Lower leg skin (tissue), 4 donors: ENCODE results near the gene RGPD3. TPM values are rescaled to one million over a fixed set of nuclear protein-coding genes. Genes with fewer than 3 reads are reported as not detected.
"Not testable (repeated sequence)": the region's sequence is repeated elsewhere in the genome, so short reads cannot be mapped to it uniquely, and the experiment has no call there.

Source experiments
- DNase-seq, 2 donors: peaks; one replicate each; pipeline ENCODE4 v3.0.0-alpha.2; 2019; ENCODE audit warnings: low spot score in 2 of 2
- H3K4me3 ChIP-seq: fragments of 200-600 bp; sonication (generic); 2 replicates; pipeline ENCODE4 v1.5.1; 2017; ENCODE audit warnings: mild to moderate bottlenecking, low read depth; ENCODE audit not compliant: poor library complexity, severe bottlenecking
- CTCF ChIP-seq, 3 donors: fragments of 450-650 bp; IDR thresholded peaks; one replicate each; pipeline ENCODE4 v1.5.1; 2016; ENCODE audit warnings: antibody characterized with exemption in 3 of 3, mild to moderate bottlenecking in 3 of 3, moderate library complexity in 2 of 3
- POLR2A ChIP-seq, 2 donors: fragments of 450-650 bp; IDR thresholded peaks; one replicate each; pipeline ENCODE4 v1.6.1; 2016 to 2017; ENCODE audit warnings: antibody characterized with exemption in 2 of 2, mild to moderate bottlenecking in 1 of 2, moderate library complexity in 1 of 2
- whole genome bisulfite sequencing, 2 donors: methylation state at CpG; one replicate each; pipeline ENCODE4 v1.1.5; 2018; 5-methylcytosine and 5-hydroxymethylcytosine counted together
- intact Hi-C: fragments of 100-400 bp; cut with DNase I; formaldehyde crosslinking; loops from one replicate; pipeline ENCODE4 v1.15.0; 2023; ENCODE audit warnings: low total_unique reads
- total RNA-seq, 4 donors: library from RNA; depleted of rRNA; stranded (reverse); fragments of >200 nt; gene quantifications; one replicate each; pipeline ENCODE4 v1.1.0, GENCODE V29; 2016

The RGPD3 gene
- total RNA-seq, 4 donors from 2014 or later: 0.20 to 0.65 (median 0.31) TPM

- DNase-seq, intact Hi-C loops, H3K4me3 ChIP-seq: not testable (repeated sequence)
- 72 to 94% methylated on average over 5 of the region's 5 CpGs for WGBS, 2 donors
These were observed 77.5 kb downstream of the RGPD3 start for GRCh38 chr2:106390680-106391079.

GRCh38 chr2:106388814-106389410 lies 79.3 kb downstream of the RGPD3 start:
- intact Hi-C loops, H3K4me3 ChIP-seq, DNase-seq: not testable (repeated sequence)
- 91 to 93% methylated on average over 5 to 6 of the region's 7 CpGs for WGBS, 2 donors

GRCh38 chr2:106384548-106384947 lies 83.7 kb downstream of the RGPD3 start:
- 87 to 92% methylated on average over 8 of the region's 8 CpGs for WGBS, 2 donors
- DNase-seq, intact Hi-C loops, H3K4me3 ChIP-seq: not testable (repeated sequence)

- DNase-seq, H3K4me3 ChIP-seq, intact Hi-C loops: not testable (repeated sequence)
- 88% methylated on average over 4 of the region's 4 CpGs for WGBS, 2 donors
These were observed 86.3 kb downstream of the RGPD3 start for GRCh38 chr2:106381867-106382266.

- intact Hi-C loops, DNase-seq, H3K4me3 ChIP-seq: not testable (repeated sequence)
- 73 to 87% methylated on average over 3 of the region's 3 CpGs for WGBS, 2 donors
These were observed 88.6 kb downstream of the RGPD3 start for GRCh38 chr2:106379567-106379966.

GRCh38 chr2:106369182-106369581 lies 99.0 kb downstream of the RGPD3 start:
- intact Hi-C loops, H3K4me3 ChIP-seq, DNase-seq: not testable (repeated sequence)
- WGBS, 2 donors: 58 to 74% methylated on average over 3 of the region's 3 CpGs

GRCh38 chr2:106366204-106366885 lies 101.9 kb downstream of the RGPD3 start:
- intact Hi-C loops: no loop called here
- TF ChIP-seq POLR2A (IDR thresholded peaks at IDR 0.05) (no peak), CTCF (IDR thresholded peaks at IDR 0.05) (no peak)
- no peak for DNase-seq
- 81 to 88% methylated on average over 12 of the region's 12 CpGs for WGBS, 2 donors
- no peak overlapping the region for H3K4me3 ChIP-seq

GRCh38 chr2:106363791-106364190 lies 104.4 kb downstream of the RGPD3 start:
- no peak for DNase-seq
- intact Hi-C loops: no loop called here
- no peak for TF ChIP-seq CTCF (IDR thresholded peaks at IDR 0.05)
- no peak for TF ChIP-seq POLR2A (IDR thresholded peaks at IDR 0.05)
- H3K4me3 ChIP-seq: no peak overlapping the region
- WGBS, 2 donors: 58 to 74% methylated on average over 2 of the region's 2 CpGs

- intact Hi-C loops: no loop called here
- no peak for DNase-seq
- TF ChIP-seq POLR2A (IDR thresholded peaks at IDR 0.05): no peak
- no peak for TF ChIP-seq CTCF (IDR thresholded peaks at IDR 0.05)
- no peak overlapping the region for H3K4me3 ChIP-seq
- 0% methylated on average over 1 of the region's 1 CpG for WGBS, 2 donors
These were observed 105.4 kb downstream of the RGPD3 start for GRCh38 chr2:106362789-106363188.
